Thoracic aorta (tissue), 2 donors: ENCODE results near the gene ZNF513. TPM values are rescaled to one million over a fixed set of nuclear protein-coding genes. Genes with fewer than 3 reads are reported as not detected.
"Not testable (repeated sequence)": the region's sequence is repeated elsewhere in the genome, so short reads cannot be mapped to it uniquely, and the experiment has no call there.

ENCODE experiments used
- ATAC-seq: fragments of 150-250 bp; one replicate; pipeline ENCODE4 v1.8.0; 2017; ENCODE audit warnings: low read depth; ENCODE audit not compliant: insufficient number of reproducible peaks, low FRiP score
- DNase-seq: peaks from one replicate; pipeline ENCODE4 v3.0.0-alpha.2; 2020; ENCODE audit warnings: low spot score
- H3K27ac ChIP-seq, 2 donors: fragments of 200-600 bp; sonication (generic); 1 replicate in 1 of 2; 2 replicates in 1 of 2; pipeline ENCODE4 v1.5.1; 2016; ENCODE audit warnings: mild to moderate bottlenecking in 2 of 2, moderate library complexity in 2 of 2
- H3K27me3 ChIP-seq: fragments of 200-600 bp; sonication (generic); replicated peaks from 2 replicates; pipeline ENCODE4 v1.6.0; 2016; ENCODE audit warnings: mild to moderate bottlenecking; ENCODE audit not compliant: insufficient read depth
- H3K36me3 ChIP-seq: fragments of 200-600 bp; sonication (generic); one replicate; pipeline ENCODE4 v1.5.1; 2016
- H3K4me1 ChIP-seq, 2 donors: fragments of 200-600 bp; sonication (generic); 1 replicate in 1 of 2; 2 replicates in 1 of 2; pipeline versions ENCODE4 v1.5.1 to v1.6.0; 2016; ENCODE audit warnings: low read depth in 2 of 2, mild to moderate bottlenecking in 1 of 2; ENCODE audit not compliant: control insufficient read depth in 1 of 2
- H3K4me3 ChIP-seq: fragments of 200-600 bp; sonication (generic); 2 replicates; pipeline ENCODE4 v1.5.1; 2016; ENCODE audit warnings: mild to moderate bottlenecking
- H3K9me3 ChIP-seq: fragments of 200-600 bp; sonication (generic); 2 replicates; pipeline ENCODE4 v1.5.1; 2016
- total RNA-seq, 2 donors: library from RNA; depleted of rRNA; stranded (reverse); fragments of >200 nt; gene quantifications; one replicate each; pipeline versions ENCODE4 v1.1.0 to v1.2.3, GENCODE V29; 2016
- TF ChIP-seq, protein P1 (sequence below): fragments of 200-600 bp; sonication (generic); IDR thresholded peaks from one replicate; pipeline ENCODE4 v1.5.1; 2019; ENCODE audit warnings: antibody characterized with exemption

The ZNF513 gene
- total RNA-seq, 2 donors from 2014 or later = 10.7 to 10.9 TPM

DNA sequence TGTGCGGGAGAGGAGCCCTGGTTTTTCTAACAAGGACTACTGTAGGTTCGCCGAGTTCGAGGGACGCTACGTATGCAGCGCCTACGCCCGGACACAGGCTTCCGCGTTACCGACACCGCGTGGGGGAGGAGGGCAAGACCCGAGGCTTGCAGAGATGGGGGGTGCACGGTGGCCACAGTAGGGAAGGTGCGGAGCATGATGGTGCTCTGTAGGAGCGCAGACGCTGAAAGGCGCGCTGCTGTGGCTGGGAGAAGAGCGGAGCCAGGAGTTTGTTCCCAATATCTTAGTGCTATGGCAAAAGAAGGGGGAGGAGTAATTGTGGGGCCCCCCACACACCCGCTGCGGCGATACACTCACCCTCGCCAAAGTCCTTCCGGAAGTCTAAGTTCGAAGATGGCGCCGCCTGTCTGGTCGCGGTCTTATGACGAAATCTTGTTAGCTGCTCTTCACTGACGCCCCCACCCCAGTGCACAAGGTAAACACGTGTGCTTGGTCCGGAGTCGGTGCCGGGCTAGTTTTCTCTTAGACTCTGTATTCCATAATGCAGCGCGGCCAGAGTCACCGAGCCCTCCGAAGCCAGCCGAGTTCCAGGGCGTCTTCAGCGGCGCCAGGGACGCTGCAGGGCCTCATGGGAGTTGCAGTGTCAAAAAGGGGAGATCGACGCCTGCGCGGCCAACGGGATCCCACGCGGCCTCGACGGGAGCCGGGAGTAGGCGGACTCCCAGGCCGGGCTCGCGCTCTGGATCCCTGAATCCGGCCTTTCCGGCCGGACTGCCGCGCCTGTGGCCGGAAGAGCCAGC lies 24.0 kb downstream of the ZNF513 start, which contains the start of gene GTF3C2:
TSS of gene GTF3C2 (minus strand) at position 383 of the 800 bp plus-strand sequence. CDS start 13,210 bp downstream, outside the sequence.
- peak; percentile 92 for ATAC-seq
- Histone ChIP-seq H3K27ac (peak within 1 kb of the TSS; percentile 76 to 91), H3K9me3 (no peaks in the 10 kb centered on the region), H3K4me1 (peaks cover 23 to 29% of the 10 kb centered on the region in 2 donors), H3K36me3 (no peaks in the 10 kb centered on the region), H3K27me3 (no peaks in the 10 kb centered on the region), H3K4me3 (peak within 1 kb of the TSS; percentile 85)
- DNase-seq = peak; percentile 83
- TF ChIP-seq, protein P1, sequence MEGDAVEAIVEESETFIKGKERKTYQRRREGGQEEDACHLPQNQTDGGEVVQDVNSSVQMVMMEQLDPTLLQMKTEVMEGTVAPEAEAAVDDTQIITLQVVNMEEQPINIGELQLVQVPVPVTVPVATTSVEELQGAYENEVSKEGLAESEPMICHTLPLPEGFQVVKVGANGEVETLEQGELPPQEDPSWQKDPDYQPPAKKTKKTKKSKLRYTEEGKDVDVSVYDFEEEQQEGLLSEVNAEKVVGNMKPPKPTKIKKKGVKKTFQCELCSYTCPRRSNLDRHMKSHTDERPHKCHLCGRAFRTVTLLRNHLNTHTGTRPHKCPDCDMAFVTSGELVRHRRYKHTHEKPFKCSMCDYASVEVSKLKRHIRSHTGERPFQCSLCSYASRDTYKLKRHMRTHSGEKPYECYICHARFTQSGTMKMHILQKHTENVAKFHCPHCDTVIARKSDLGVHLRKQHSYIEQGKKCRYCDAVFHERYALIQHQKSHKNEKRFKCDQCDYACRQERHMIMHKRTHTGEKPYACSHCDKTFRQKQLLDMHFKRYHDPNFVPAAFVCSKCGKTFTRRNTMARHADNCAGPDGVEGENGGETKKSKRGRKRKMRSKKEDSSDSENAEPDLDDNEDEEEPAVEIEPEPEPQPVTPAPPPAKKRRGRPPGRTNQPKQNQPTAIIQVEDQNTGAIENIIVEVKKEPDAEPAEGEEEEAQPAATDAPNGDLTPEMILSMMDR = peak; percentile 15

DNA sequence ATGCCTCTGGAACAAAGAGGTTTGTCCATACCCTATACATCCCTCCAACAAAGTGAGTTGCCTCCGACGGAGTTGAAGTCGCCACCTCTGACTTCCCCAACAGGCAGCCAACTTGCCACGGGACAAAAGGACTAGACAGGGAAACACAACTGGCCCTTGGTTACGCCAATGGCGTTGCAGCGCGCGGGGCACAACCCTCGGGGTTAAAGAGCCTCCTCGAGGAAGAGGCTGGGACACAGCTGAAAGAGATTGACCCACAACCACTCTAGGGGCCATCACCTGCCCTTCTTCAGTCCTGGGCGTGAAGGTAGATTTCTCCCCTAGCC lies 24.5 kb downstream of the ZNF513 start:
- Histone ChIP-seq H3K4me1 (peaks cover 23 to 29% of the 10 kb centered on the region in 2 donors), H3K27ac (peak overlapping the region; percentile 76 to 91), H3K4me3 (peak overlapping the region; percentile 85), H3K27me3 (no peaks in the 10 kb centered on the region), H3K36me3 (no peaks in the 10 kb centered on the region), H3K9me3 (no peaks in the 10 kb centered on the region)
- TF ChIP-seq, protein P1 = no peak
- ATAC-seq (no peak), DNase-seq (no peak)

DNA sequence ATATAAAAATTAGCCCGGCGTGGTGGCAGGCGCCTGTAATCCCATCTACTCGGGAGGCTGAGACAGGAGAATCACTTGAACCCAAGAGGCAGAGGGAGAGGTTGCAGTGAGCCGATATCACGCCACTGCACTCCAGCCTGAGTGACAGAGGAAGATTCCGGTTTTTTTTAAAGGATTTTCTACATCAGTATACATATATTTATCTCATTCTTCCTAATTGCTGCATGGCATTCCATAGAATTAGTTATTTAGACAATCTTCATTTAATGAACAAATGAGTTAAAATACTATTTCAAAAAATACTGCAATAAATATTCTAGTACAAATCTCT lies 26.0 kb downstream of the ZNF513 start:
- no peaks in the 10 kb centered on the region for H3K9me3 ChIP-seq
- H3K36me3 ChIP-seq = no peaks in the 10 kb centered on the region
- peaks cover 23 to 29% of the 10 kb centered on the region in 2 donors for H3K4me1 ChIP-seq
- TF ChIP-seq, protein P1 = no peak
- H3K27me3 ChIP-seq = no peaks in the 10 kb centered on the region
- ATAC-seq (no peak), DNase-seq (no peak)
- H3K4me3 ChIP-seq = no peak overlapping the region
- no peak overlapping the region for H3K27ac ChIP-seq

DNA sequence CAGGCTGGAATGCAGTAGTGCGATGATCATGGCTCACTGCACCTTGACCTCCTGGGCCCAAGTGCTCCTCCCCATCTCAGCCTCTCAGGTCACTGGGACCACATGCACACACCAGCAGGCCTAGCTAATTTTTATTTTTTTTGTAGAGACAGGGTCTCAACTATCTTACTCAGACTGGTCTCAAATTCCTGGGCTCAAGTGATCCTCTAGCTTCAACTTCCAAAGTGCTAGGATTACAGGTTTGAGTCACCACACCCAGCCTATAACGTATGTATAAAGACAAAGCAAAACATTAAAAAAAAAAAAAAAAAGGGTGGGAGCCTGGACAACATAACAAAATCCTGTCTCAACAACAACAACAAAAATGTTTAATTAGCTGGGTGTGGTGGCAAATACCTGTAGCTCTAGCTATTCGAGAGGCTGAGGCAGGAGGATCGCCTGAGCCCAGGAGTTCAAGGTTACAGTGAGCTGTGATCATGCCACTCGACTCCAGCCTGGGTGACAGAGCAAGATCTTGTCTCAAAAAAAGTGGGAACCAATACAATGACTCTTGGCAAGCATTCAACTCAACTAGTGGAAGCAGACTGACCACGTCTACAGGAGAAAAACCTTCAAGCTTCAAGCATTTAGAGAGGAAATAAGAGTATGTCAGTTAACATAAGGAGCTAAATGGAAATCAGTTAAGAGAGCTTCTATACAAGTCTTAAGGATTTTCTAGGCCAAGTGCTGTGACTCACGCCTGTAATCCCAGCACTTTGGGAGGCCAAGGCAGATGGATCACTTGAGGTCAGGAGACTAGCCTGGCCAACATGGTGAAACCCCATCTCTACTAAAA lies 26.6 kb downstream of the ZNF513 start:
- TF ChIP-seq, protein P1 = no peak
- H3K4me1 ChIP-seq = peaks cover 23 to 29% of the 10 kb centered on the region in 2 donors
- no peaks in the 10 kb centered on the region for H3K27me3 ChIP-seq
- DNase-seq (no peak), ATAC-seq (no peak)
- no peak overlapping the region for H3K4me3 ChIP-seq
- H3K36me3 ChIP-seq = no peaks in the 10 kb centered on the region
- H3K27ac ChIP-seq = no peak overlapping the region
- H3K9me3 ChIP-seq = no peaks in the 10 kb centered on the region

DNA sequence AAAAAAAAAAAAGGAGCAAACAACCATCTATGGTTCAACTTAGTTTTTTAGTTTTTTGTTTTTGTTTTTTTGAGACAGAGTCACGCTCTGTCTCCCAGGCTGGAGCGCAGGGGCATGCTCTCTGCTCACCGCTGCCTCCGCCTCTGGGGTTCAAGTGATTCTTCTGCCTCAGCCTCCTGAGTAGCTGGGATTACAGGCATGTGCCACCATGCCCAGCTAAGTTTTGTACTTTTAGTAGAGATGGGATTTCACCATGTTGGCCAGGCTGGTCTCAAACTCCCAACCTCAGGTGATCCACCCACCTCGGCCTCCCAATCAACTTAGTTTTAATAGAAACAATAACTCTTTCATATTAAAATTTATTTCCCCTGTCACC lies 27.2 kb downstream of the ZNF513 start:
- H3K9me3 ChIP-seq, H3K27ac ChIP-seq, H3K36me3 ChIP-seq, H3K27me3 ChIP-seq, H3K4me3 ChIP-seq, ATAC-seq, DNase-seq: not testable (repeated sequence)
- H3K4me1 ChIP-seq = peaks cover 23 to 28% of the 10 kb centered on the region in 2 donors
